H1 (cell line): ENCODE measurements around the gene MAGED2. TPM values are rescaled to one million over a fixed set of nuclear protein-coding genes. Genes with fewer than 3 reads are reported as not detected.

ENCODE experiments used
- CTCF ChIA-PET: fragments of 300-600 bp; sonication (Branson Sonifier 250); formaldehyde crosslinking; loops from one replicate; lab custom pipeline; 2021; ENCODE audit not compliant: partially characterized antibody; lab: Charles Lee
- POLR2A ChIA-PET: fragments of 300-600 bp; sonication (Branson Sonifier 250); formaldehyde crosslinking; loops from one replicate; lab custom pipeline; 2021; ENCODE audit warnings: inconsistent platforms; ENCODE audit not compliant: partially characterized antibody; lab: Charles Lee
- DNase-seq, 2 experiments: peaks; one replicate each; pipeline versions ENCODE4 v3.0.0 to v3.0.0-alpha.2; 2010 to 2022; ENCODE audit warnings: low spot score in 2 of 2, low read depth in 1 of 2, mixed read lengths in 1 of 2
- FAIRE-seq: peaks from 2 replicates; lab custom pipeline; 2011; peaks lifted over from hg19 to GRCh38; lab: Jason Lieb, UNC
- H2AFZ ChIP-seq: 2 replicates; pipeline ENCODE4 v1.8.1; 2012; ENCODE audit warnings: low read length, inconsistent platforms
- H2AK5ac ChIP-seq: 2 replicates; pipeline ENCODE4 v1.6.1; 2013; ENCODE audit warnings: low read depth, low read length
- H2BK120ac ChIP-seq: replicated peaks from 2 replicates; pipeline ENCODE3; 2013; ENCODE audit warnings: low read depth, low read length, inconsistent platforms
- H2BK12ac ChIP-seq: 2 replicates; pipeline ENCODE4 v1.6.1; 2013; ENCODE audit warnings: low read depth, low read length
- H2BK15ac ChIP-seq: 2 replicates; pipeline ENCODE4 v1.6.1; 2013; ENCODE audit warnings: low read length
- H2BK20ac ChIP-seq: 2 replicates; pipeline ENCODE4 v1.6.1; 2013; ENCODE audit warnings: low read length
- H2BK5ac ChIP-seq: 2 replicates; pipeline ENCODE4 v1.6.1; 2013; ENCODE audit warnings: low read depth, low read length
- H3K14ac ChIP-seq: 2 replicates; pipeline ENCODE4 v1.6.1; 2013; ENCODE audit warnings: inconsistent platforms; ENCODE audit not compliant: insufficient read length
- H3K18ac ChIP-seq: 2 replicates; pipeline ENCODE4 v1.6.1; 2013; ENCODE audit warnings: low read length; ENCODE audit errors: extremely low read depth
- H3K23ac ChIP-seq: 2 replicates; pipeline ENCODE4 v1.6.1; 2013; ENCODE audit warnings: inconsistent platforms; ENCODE audit not compliant: insufficient read length
- H3K23me2 ChIP-seq: 2 replicates; pipeline ENCODE4 v1.6.1; 2013; ENCODE audit warnings: low read depth, low read length
- H3K27ac ChIP-seq: 2 replicates; pipeline ENCODE4 v1.6.1; 2011; ENCODE audit warnings: low read depth, low read length, inconsistent platforms
- H3K27me3 ChIP-seq, 4 experiments: replicated peaks in 1 of 4; 1 replicate in 1 of 4; 2 replicates in 3 of 4; pipeline versions ENCODE4 v1.6.1 to v1.8.1; 2011 to 2013; ENCODE audit warnings: low read length in 3 of 4, mild to moderate bottlenecking in 3 of 4, inconsistent platforms in 2 of 4, mixed read lengths in 2 of 4, moderate library complexity in 1 of 4; ENCODE audit not compliant: control insufficient read depth in 3 of 4, insufficient read depth in 3 of 4; ENCODE audit errors: extremely low read depth in 1 of 4
- H3K36me3 ChIP-seq, 4 experiments: 2 replicates each; pipeline versions ENCODE4 v1.6.1 to v1.8.1; 2011 to 2013; ENCODE audit warnings: mild to moderate bottlenecking in 4 of 4, low read length in 3 of 4, moderate library complexity in 2 of 4, control low read depth in 1 of 4, inconsistent platforms in 1 of 4; ENCODE audit not compliant: insufficient read depth in 4 of 4, control insufficient read depth in 2 of 4
- H3K4ac ChIP-seq: replicated peaks from 2 replicates; pipeline ENCODE3; 2013; ENCODE audit warnings: low read length, low read depth, mixed read lengths, inconsistent platforms; ENCODE audit not compliant: insufficient read length
- H3K4me1 ChIP-seq, 4 experiments: replicated peaks in 1 of 4; 1 replicate in 1 of 4; 2 replicates in 3 of 4; pipeline versions ENCODE4 v1.6.1 to v1.8.1; 2011 to 2013; ENCODE audit warnings: low read length in 3 of 4, inconsistent platforms in 2 of 4, mixed read lengths in 1 of 4; ENCODE audit not compliant: insufficient read depth in 4 of 4, control insufficient read depth in 3 of 4
- H3K4me2 ChIP-seq, 2 experiments: 2 replicates each; pipeline versions ENCODE4 v1.6.1 to v1.8.1; 2011 to 2013; ENCODE audit warnings: low read depth in 2 of 2, low read length in 2 of 2, control low read depth in 1 of 2, inconsistent platforms in 1 of 2, mild to moderate bottlenecking in 1 of 2; ENCODE audit not compliant: insufficient read depth in 1 of 2
- H3K4me3 ChIP-seq, 4 experiments: fragments of 200-600, 300-600 bp in 1 of 4; sonication (generic), shearing (Covaris generic), sonication (Bioruptor Twin) in 1 of 4; 2 replicates each; pipeline versions ENCODE4 v1.5.1 to v1.8.1; 2011 to 2016; ENCODE audit warnings: low read length in 4 of 4, low read depth in 3 of 4, control low read depth in 2 of 4, inconsistent platforms in 2 of 4, mild to moderate bottlenecking in 2 of 4, mixed read lengths in 1 of 4, moderate library complexity in 1 of 4; ENCODE audit not compliant: insufficient read depth in 2 of 4; ENCODE audit errors: extremely low read depth in 1 of 4
- H3K56ac ChIP-seq: replicated peaks from 2 replicates; pipeline ENCODE3; 2013; ENCODE audit warnings: low read depth, mild to moderate bottlenecking, mixed read lengths, low read length, inconsistent platforms; ENCODE audit not compliant: insufficient read length
- H3K79me1 ChIP-seq: 2 replicates; pipeline ENCODE4 v1.6.1; 2013; ENCODE audit warnings: low read depth, low read length, control low read depth
- H3K79me2 ChIP-seq, 2 experiments: 2 replicates each; pipeline versions ENCODE4 v1.6.1 to v1.8.1; 2012 to 2013; ENCODE audit warnings: low read length in 2 of 2, mild to moderate bottlenecking in 2 of 2, inconsistent platforms in 1 of 2; ENCODE audit not compliant: insufficient read depth in 2 of 2, control insufficient read depth in 1 of 2
- H3K9ac ChIP-seq, 4 experiments: replicated peaks in 1 of 4; 1 replicate in 1 of 4; 2 replicates in 3 of 4; pipeline versions ENCODE4 v1.6.1 to v1.8.1; 2011 to 2013; ENCODE audit warnings: low read depth in 3 of 4, low read length in 3 of 4, control low read depth in 2 of 4, mild to moderate bottlenecking in 2 of 4, moderate library complexity in 2 of 4, inconsistent platforms in 1 of 4; ENCODE audit errors: extremely low read depth in 1 of 4
- H3K9me3 ChIP-seq, 2 experiments: 2 replicates each; pipeline versions ENCODE4 v1.6.1 to v1.8.1; 2012 to 2013; ENCODE audit warnings: mild to moderate bottlenecking in 2 of 2, moderate library complexity in 2 of 2, control low read depth in 1 of 2, inconsistent platforms in 1 of 2, low read depth in 1 of 2, low read length in 1 of 2, mixed read lengths in 1 of 2; ENCODE audit not compliant: insufficient read depth in 2 of 2
- H4K20me1 ChIP-seq, 2 experiments: replicated peaks in 1 of 2; 2 replicates each; pipeline versions ENCODE3 to v1.8.1; 2011 to 2013; ENCODE audit warnings: inconsistent platforms in 2 of 2, low read length in 2 of 2, mild to moderate bottlenecking in 1 of 2; ENCODE audit not compliant: insufficient read depth in 2 of 2, control insufficient read depth in 1 of 2
- H4K5ac ChIP-seq: 2 replicates; pipeline ENCODE4 v1.6.1; 2013; ENCODE audit warnings: low read length, low read depth, mixed read lengths, inconsistent platforms; ENCODE audit not compliant: insufficient read length
- H4K8ac ChIP-seq: 2 replicates; pipeline ENCODE4 v1.8.0; 2013; ENCODE audit warnings: mild to moderate bottlenecking, moderate library complexity, low read length, inconsistent platforms; ENCODE audit not compliant: insufficient read depth; ENCODE audit errors: extremely low read depth
- H4K91ac ChIP-seq: replicated peaks from 2 replicates; pipeline ENCODE3; 2013; ENCODE audit warnings: low read length, mixed read lengths, inconsistent platforms; ENCODE audit not compliant: insufficient read length
- JUN ChIP-seq: IDR thresholded peaks from 2 replicates; pipeline ENCODE4 v1.6.1; 2011; ENCODE audit warnings: low read depth, mild to moderate bottlenecking, improper control_type of control experiment, low read length
- NRF1 ChIP-seq: IDR thresholded peaks from 2 replicates; pipeline ENCODE4 v1.6.1; 2011; ENCODE audit warnings: mild to moderate bottlenecking, low read depth, low read length, improper control_type of control experiment
- POLR2A ChIP-seq, 2 experiments: IDR thresholded peaks; 1 replicate in 1 of 2; 2 replicates in 1 of 2; pipeline ENCODE4 v1.6.1; 2011; ENCODE audit warnings: low read depth in 2 of 2, low read length in 2 of 2, mild to moderate bottlenecking in 2 of 2; ENCODE audit errors: control extremely low read depth in 1 of 2
- SP1 ChIP-seq: IDR thresholded peaks from 2 replicates; pipeline ENCODE4 v1.6.1; 2011; ENCODE audit warnings: low read depth, low read length
- TAF1 ChIP-seq: IDR thresholded peaks from 2 replicates; pipeline ENCODE4 v1.6.1; 2011; ENCODE audit warnings: mild to moderate bottlenecking, low read depth, low read length
- WGBS, 2 experiments: shearing (Covaris generic) in 1 of 2; methylation state at CpG; one replicate each; pipeline versions ENCODE4 v1.1.6 to v1.1.7; 2013 to 2015; ENCODE audit warnings: low lambda C conversion rate in 2 of 2, mixed read lengths in 2 of 2, inconsistent platforms in 1 of 2, low coverage in 1 of 2, missing lambda C conversion rate in 1 of 2; ENCODE audit not compliant: insufficient replicate concordance in 2 of 2, insufficient coverage in 1 of 2, insufficient read length in 1 of 2; ENCODE audit errors: extremely low coverage in 1 of 2, missing lambda C conversion rate in 1 of 2; 5-methylcytosine and 5-hydroxymethylcytosine counted together
- polyA plus RNA-seq, 7 experiments: library from polyadenylated mRNA; depleted of rRNA in 3 of 7; stranded (reverse) in 5 of 7; unstranded in 2 of 7; fragments of >200 nt in 5 of 7; fragments of 200-250 nt in 2 of 7; gene quantifications; 1 replicate in 5 of 7; 2 replicates in 1 of 7; 4 replicates in 1 of 7; pipeline versions ENCODE4 v1.2.1 to v1.2.3, GENCODE V29; 2011 to 2013; ENCODE audit warnings: missing spikeins in 2 of 7, mixed read lengths in 2 of 7
- total RNA-seq: library from RNA; stranded (reverse); fragmentation: NEBNext Ultra II Directional; extraction: Animal tissue kit (Norgen Biotek cat#: 25700); gene quantifications from 2 replicates; pipeline ENCODE4 v1.2.1, GENCODE V29; 2021

The MAGED2 gene
- total and polyA plus RNA-seq, 2 of the 8 experiments (the other 6 are each of a cell fraction or from before 2014, with no cell fraction given) = 83.3 to 120 TPM

- Histone ChIP-seq H2BK20ac (no peak overlapping the region), H3K4ac (no peak overlapping the region), H4K20me1 (peaks cover 0 to 6% of the 10 kb centered on the region in 2 experiments), H3K56ac (no peak overlapping the region), H3K4me2 (peak overlapping the region; percentile 93 to 96), H4K8ac (peak overlapping the region; percentile 86; the same call in 1 of the 2 replicates), H3K14ac (no peak overlapping the region), H2BK5ac (peak overlapping the region; percentile 92), H3K27me3 (no peaks in the 10 kb centered on the region), H4K5ac (peak overlapping the region; percentile 30), H3K4me1 (peaks cover 0 to 9% (median 1%) of the 10 kb centered on the region in 4 experiments; a peak in 5 of 7 replicates), H2BK120ac (no peak overlapping the region), H2BK12ac (no peak overlapping the region), H3K4me3 (peak overlapping the region; percentile 53 to 95 (median 75)), H2AFZ (no peak overlapping the region), H3K79me1 (no peaks in the 10 kb centered on the region), H3K9me3 (no peaks in the 10 kb centered on the region), H3K27ac (peak overlapping the region; percentile 81), H2AK5ac (no peak overlapping the region), H3K9ac (peak overlapping the region; percentile 50 to 92 (median 76)), H3K36me3 (peaks cover 11 to 39% (median 26%) of the 10 kb centered on the region in 4 experiments), H2BK15ac (no peak overlapping the region), H3K79me2 (peaks cover 0 to 12% of the 10 kb centered on the region in 2 experiments; a peak in 2 of 4 replicates), H3K23me2 (peaks cover 2% of the 10 kb centered on the region; the same call in 1 of the 2 replicates), H3K18ac (no peak overlapping the region; the same call in 1 of the 2 replicates), H4K91ac (no peak overlapping the region), H3K23ac (no peak overlapping the region)
- 6% methylated on average over 13 of the region's 38 CpGs; no CpG with 5 or more reads in 1 of the 2 experiments for WGBS, 2 experiments
- DNase-seq (peak; percentile 90 to 91), FAIRE-seq (peak; percentile 93)
- CTCF ChIA-PET = no interaction called here
- TF ChIP-seq SP1 (no peak), TAF1 (peak; percentile 9; the same call in 1 of the 2 replicates), NRF1 (peak; percentile 83), JUN (no peak), POLR2A (IDR thresholded peaks at IDR 0.05; ENCODE audit: control extremely low read depth in 1 of 2, low read depth in 2 of 2, low read length in 2 of 2) (peak in 1 of 2 experiments; percentile 58; a peak in 1 of 3 replicates)
- POLR2A ChIA-PET = interaction anchor here (0.7 to 2.3 kb wide), 4 partner anchors 9 to 200 kb away, joined by 3 to 11 read pairs (median 6); no protein-coding TSS in a partner anchor
Observed at GRCh38 chrX:54808605-54809483, 1.3 kb downstream of the MAGED2 start.
